T-helper 1 cell treated with Interleukin-12 subunit alpha and Interleukin-12 subunit beta and Interleukin-4 antibody, amounts not matched to agents 30 ng/mL and 1 ng/mL, for 36 hours (primary cell): ENCODE measurements around the gene EVA1B. TPM values are rescaled to one million over a fixed set of nuclear protein-coding genes. Genes with fewer than 3 reads are reported as not detected.

Experiments
- intact Hi-C: fragments of 100-400 bp; cut with micrococcal nuclease; formaldehyde crosslinking; loops from one replicate; pipeline ENCODE4 v1.15.1; 2024
- total RNA-seq: library from RNA; stranded (reverse); gene quantifications from 2 replicates; pipeline ENCODE4 v1.2.3, GENCODE V29; 2022

EVA1B gene
- total RNA-seq, 1 donor from 2014 or later, result 11.9 TPM

- intact Hi-C loops, result no loop called here
Measured at GRCh38 chr1:36346741-36347370, 23.4 kb upstream of the EVA1B start.

DNA sequence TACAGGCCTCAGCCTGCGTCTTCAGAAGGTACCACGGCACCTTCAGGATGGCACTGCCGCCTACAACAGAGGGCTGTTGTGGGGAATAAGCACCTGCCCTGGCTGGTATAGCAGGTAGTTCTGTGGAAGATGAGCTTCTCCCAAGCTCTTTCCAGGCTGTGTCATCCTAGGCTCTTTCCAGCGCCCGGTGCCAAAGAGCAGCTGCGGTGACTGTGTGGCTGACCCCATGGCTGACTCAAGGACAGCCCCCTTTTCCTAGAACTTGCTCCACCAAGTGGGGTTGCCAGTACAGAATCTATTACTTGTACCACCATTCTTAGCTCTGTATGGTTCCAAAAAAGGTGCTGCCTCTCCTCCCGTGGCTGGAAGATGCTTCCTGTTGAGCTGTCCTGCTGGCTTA is 21.9 kb upstream of the EVA1B start:
- intact Hi-C loops, result no loop called here

GRCh38 chr1:36344395-36344680 is 20.9 kb upstream of the EVA1B start:
- intact Hi-C loops, result no loop called here

DNA sequence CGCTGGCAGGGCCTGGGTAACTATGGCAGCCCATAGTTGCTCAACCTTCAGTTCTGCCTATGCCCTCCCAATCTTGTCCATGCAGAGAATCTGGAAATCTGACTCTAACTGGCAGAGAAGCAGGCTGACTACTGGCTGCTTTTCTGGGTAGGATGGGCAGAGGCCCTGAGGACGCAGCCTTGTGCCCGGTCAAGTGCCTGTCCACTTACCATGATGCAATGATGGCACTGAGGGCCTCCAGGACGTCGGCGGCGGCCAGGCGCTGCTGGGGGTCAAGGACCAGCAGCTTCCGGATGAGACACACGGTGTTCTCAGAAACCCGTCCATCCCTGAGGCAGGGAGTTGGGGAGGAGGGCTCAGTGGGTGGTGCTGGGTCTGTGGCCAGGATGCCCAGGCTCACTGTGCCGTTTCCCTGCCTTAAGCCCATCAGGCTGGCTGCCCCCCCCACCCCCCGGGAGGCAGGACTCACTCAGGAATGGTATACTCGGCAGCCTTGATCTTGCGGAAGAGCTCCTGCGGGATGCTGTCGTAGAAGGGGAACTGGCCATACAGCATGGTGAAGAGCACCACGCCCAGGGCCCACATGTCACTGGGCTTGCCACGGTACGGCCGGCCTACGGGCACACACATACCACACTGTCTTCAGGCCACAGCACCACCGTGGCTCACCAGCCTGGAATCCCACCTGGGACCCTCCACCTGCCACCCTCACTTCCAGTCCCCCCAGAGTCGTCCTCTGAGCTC is 20.4 kb upstream of the EVA1B start:
- intact Hi-C loops, result no loop called here

DNA sequence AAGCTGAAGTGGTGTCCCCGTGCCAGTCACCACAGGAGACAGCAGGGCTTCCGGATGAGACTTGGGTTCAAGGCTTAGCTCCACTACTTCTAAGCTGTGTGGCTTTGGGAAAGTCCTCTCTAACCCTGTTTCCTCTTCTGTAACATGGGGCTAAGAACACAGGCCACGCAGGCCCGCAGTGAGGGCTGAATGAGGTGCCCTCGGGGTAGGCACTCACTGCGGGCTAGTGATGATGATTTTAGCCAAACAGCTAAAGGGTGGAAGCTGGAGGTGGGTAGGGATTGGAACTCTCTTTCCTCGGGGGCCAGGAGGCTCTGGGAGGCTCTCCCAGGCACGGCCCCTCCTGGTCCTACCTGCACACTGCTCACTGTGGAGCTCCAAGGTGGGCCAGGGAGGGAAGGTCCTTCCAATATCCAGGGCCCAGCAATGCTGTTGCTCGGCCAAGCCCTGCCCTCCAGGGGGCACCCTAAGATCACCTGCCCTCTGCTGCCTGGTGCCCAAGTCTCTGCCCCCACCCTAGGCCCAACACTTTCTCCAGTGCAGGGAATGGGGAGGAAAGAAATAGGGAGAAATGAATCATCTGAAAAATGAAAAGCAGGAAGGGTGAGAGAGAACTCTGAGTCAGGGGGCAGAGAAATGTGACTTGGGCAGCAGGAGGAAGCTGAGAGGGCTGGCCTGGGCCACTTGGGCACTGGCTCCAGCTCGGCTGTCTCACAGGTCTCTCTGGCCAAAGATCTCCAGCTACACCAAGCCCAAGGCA is 19.2 kb upstream of the EVA1B start:
- intact Hi-C loops, result loop anchor here (1.0 kb wide), 3 partner anchors 27 to 78 kb away; no protein-coding TSS in a partner anchor

GRCh38 chr1:36341626-36342320 is 18.3 kb upstream of the EVA1B start:
- intact Hi-C loops, result loop anchor here (1.0 kb wide), 3 partner anchors 28 to 79 kb away; no protein-coding TSS in a partner anchor

DNA sequence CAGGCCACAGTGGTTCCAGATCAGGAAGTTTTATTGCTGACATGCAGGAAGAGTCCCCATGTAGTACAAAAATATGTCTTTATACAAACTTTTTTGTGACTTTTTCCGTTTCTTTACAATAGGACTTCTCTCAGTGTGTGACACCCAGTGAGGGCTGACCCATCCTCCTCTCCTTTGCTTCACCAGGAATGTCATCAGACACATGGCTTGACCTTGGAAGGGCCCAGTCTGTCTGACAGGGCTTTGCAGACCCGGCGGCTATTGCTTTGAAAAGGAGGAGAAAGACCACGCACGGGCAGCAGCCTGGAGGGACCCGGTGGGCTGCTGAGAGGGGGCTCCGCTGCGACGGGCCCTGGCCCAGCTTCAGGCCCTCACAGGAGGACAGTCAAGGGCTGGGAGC is 16.2 kb upstream of the EVA1B start:
- intact Hi-C loops, result no loop called here

DNA sequence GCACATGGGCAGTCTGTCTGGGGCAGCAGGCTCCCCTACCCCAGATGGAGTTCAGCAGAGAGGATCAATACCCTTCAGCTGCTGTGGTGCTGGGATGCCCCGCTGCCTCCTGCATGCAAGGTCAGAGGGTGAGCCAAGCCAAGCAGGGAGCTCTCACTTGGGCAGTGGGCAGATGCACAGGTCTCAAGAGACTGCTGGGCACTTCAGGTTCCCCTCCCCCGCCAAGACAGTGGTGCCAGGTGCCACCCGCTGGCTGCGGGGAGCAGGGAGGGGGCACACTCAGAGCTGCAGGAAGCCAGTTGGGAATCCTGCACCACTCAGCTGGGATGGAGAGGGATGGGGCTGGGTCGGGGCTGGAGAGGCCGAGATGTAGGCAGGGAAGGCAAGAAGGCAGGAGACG is 15.8 kb upstream of the EVA1B start:
- intact Hi-C loops, result no loop called here

DNA sequence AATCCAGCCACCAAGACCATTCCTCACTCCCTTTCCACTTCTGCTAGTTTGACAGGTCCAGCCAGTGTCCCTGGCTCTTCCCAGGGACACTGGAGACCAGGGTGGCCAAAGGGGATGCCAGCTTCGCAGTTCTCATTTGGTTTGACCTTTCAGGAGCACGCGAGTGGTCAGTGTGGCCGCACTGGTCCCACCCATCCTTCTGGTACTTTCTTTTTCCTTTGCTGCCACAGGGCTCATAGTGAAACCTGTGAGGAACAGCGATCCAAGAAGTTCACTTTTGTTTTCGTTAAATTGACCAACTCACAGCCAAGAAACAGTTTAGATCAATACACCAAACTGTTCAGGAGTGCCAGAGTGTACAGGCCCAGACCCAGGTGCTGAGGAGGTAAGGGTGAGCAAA is 14.4 kb upstream of the EVA1B start:
- intact Hi-C loops, result no loop called here

DNA sequence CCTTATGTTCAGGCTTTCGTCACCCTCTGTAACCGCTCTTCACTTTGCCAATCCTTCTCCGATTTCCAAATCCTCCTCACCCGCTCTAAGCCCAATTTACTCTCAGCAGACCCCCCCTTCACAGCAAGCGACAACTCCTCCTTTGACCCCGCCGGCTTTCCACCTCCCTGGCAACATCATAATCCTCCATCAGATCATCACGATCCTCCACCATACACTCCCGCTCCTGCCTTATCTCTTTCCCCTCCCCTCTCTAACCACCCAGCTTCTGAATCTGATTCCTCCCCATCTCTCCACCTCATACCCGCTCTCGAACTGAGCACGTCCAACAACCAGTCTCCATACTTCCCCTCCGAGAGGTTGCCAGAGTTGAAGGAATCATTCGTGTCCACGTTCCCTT is 7.5 kb upstream of the EVA1B start:
- intact Hi-C loops, result no loop called here

DNA sequence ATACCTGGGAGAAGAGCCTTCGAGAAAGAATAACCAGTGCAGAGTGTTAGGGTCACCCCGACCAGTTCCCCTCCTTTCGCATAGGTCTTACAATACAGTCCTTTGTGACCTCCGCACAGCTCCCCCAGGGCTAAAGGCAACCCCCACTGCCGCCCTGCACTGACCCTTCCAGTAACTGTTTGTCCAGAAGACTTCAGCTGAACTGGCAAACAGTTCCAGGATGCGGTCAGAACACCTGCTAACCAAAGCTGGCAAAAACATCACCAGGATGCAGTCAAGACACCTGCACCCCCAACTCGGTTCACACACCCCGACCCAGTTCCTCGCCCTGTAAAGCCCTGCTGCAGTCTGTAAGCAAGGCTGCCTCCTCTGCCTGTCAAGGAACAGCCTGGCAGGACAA is 6.4 kb upstream of the EVA1B start:
- intact Hi-C loops, result no loop called here

- intact Hi-C loops, result no loop called here
Measured at GRCh38 chr1:36328713-36329112, 5.3 kb upstream of the EVA1B start.

GRCh38 chr1:36328088-36328480 is 4.6 kb upstream of the EVA1B start:
- intact Hi-C loops, result no loop called here

GRCh38 chr1:36327421-36328087 is 4.1 kb upstream of the EVA1B start:
- intact Hi-C loops, result no loop called here

GRCh38 chr1:36326499-36326898 is 3.1 kb upstream of the EVA1B start:
- intact Hi-C loops, result no loop called here

DNA sequence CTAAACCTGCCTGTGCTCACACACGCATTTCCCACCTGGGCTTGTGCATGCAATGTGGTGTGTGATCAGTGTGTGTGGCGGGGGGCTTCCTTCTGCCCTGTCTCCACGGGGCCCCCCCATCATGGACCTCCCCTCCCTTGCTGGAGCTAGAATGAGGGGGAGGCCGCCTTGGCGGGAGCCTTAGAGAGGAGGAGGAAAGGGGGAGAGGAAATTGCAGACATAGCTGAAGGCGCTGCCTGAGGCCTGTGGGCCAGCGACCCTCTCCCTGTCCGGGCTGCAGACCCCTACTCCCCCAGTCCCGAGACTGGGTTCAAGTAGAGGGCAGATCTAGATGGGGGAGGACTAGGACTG is 883 bp upstream of the EVA1B start:
- intact Hi-C loops, result no loop called here

DNA sequence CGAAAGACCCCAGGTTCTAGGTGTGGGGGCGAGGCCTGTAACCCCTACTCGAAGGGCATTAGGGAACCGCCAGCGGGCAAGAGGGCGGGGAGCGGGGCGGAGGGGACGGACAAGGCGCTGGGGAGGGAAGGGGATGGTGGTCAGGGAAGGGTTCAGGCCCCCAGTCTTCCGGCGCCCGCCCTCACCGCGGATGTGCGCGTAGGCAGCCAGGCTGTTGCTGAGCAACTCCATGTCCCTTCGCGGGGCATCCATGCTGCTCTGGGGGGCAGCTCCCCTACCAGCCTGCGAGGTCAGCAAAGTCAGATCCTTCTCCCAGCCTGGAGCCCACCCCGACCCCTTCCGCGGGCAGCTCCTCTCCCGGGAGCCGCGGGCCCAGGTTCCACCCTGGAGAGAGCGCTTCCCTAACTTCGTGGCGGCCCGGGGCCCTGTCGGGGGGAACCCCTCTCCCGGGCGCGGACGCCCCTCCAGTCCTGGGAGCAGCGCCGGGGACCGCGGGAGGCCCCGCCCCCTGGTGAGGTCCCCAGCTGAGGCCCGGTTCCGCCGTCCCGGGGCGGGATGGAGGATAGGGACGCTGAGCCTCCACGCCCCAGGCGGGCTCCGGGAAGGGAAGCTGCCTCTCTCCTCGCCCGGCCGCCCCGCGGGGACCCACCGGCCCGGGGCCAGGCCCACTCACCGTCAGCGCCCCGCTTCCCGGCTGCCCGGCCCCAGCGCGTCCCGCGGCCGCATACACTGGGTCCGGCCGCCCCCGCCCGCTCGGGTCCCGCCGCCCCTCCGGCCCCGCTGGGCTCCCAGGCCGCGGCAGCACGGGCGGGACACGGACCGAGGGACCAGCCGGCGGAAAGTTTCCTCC is 434 bp downstream of the EVA1B start:
- intact Hi-C loops, result loop anchor here (1.0 kb wide), 4 partner anchors 16 to 174 kb away; partner anchors contain the start of gene TRAPPC3

GRCh38 chr1:36322041-36322785 is 1.2 kb downstream of the EVA1B start:
- intact Hi-C loops, result no loop called here

DNA sequence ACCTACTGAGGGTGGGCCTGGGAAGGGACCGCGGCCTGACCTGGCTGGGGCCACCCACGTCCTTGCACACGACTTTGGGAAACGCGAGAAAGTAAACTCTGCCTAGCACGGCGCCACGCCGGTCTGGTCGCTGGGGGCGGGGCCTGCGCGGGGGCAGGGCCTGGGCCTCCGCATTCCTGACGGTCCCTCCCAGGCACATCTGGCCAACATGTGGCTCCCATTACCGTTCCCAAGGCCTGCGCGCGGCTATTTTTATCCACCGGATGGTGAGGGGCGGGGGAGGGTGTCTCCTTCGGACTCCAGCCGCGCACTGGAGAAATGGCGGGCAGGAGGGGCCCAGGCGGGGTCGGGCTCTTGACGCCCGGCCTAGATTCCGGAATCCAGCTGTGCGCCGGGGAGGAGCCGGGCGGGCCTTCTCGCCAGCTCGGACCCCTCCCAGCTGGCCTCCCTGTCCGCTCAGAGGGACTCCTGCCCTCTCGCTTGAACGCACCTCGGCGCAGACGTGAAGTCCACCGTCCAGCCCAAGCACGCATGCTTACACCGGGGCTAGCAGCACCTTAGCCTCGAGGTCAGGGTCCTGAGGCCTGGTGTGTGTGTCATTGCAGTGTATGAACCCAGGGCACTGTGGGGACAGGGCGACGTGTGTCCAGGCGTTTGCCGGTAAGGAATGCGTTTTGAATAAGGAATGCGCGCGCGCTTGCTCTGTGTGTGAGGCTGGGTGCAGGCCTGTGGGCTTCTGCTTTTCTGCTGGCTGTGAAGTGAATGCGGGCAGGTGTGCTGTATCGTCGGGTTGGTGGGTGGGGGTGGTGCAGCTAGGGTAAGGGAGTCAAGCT is 2.1 kb downstream of the EVA1B start:
- intact Hi-C loops, result no loop called here
